H54 (cell line): ENCODE measurements around the gene ITGA4.

Experiments used
- DNase-seq: peaks from one replicate; pipeline ENCODE4 v3.0.0; 2011; ENCODE audit warnings: low spot score, mixed read lengths; ENCODE audit not compliant: insufficient read length
- FAIRE-seq: peaks from 3 replicates; lab custom pipeline; 2011; peaks lifted over from hg19 to GRCh38; lab: Jason Lieb, UNC
- POLR2A ChIP-seq: IDR thresholded peaks from 2 replicates; pipeline ENCODE4 v1.6.1; 2011; ENCODE audit warnings: low read depth, mild to moderate bottlenecking, low read length

The ITGA4 gene

DNA sequence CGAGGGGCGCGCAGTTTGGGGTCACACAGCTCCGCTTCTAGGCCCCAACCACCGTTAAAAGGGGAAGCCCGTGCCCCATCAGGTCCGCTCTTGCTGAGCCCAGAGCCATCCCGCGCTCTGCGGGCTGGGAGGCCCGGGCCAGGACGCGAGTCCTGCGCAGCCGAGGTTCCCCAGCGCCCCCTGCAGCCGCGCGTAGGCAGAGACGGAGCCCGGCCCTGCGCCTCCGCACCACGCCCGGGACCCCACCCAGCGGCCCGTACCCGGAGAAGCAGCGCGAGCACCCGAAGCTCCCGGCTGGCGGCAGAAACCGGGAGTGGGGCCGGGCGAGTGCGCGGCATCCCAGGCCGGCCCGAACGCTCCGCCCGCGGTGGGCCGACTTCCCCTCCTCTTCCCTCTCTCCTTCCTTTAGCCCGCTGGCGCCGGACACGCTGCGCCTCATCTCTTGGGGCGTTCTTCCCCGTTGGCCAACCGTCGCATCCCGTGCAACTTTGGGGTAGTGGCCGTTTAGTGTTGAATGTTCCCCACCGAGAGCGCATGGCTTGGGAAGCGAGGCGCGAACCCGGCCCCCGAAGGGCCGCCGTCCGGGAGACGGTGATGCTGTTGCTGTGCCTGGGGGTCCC lies at the start of gene ITGA4:
Gene ITGA4 (plus strand): TSS at position 266 of the 620 bp plus-strand sequence. CDS start 269 bp downstream, at position 535.
- DNase-seq (peak; percentile 64), FAIRE-seq (no peak)
- peak; percentile 39; the same call in 1 of the 2 replicates for TF ChIP-seq POLR2A

DNA sequence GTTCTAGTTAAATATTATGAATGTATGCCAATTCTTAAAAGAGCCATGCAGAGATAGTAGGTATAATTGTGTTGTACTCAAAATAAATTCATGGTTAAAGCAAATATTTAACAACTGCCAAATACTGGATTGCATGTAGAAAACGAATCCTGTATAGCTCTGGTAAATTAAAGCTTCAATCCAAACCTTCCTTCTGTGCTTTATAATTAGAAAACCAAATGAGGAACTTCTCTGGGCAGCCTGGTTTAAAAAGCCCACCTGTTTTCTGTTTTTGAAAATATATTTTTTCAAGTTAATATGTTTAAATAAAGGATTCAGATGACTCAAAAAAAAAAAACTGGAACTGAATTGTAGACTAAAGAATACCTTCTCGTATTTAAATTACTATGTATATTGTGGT lies 48.3 kb upstream of the ITGA4 start:
- FAIRE-seq = no peak
- no peak for TF ChIP-seq POLR2A
- DNase-seq = no peak

DNA sequence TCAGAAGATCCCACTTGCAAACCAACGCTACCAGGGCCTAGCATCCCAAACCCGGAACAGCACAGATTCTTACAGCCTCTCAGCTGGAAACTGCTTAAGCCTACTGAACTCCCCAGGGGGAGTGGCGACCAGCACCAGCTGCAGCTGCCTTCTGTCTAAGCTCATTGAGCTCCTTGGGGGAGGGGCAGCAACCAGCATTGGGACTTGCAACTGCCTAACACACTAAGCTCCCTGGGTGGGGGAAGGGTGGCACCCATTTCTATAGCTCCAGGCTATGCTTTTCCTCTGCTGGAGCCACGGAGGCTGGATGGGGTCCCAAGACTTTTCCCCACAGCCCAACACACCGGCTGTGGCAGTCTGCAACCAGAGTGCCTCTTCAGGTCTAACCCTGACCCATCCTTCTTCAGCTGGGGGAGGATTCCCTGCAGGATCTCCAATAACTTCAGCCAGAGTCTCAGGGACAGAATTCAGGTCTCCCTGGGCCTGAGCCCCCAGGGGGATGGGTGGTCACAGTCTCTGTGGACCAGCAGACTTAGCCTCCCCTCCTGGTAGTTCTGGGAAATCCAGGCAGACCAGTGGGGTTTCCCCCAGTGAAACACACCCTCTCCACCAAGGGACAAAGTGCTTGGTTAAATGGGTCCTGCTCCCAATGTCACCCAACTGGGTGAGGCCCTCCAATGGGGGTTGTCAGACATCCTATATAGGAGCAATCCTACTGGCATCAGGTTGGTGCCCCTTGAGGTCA lies 45.9 kb upstream of the ITGA4 start:
- DNase-seq (no peak), FAIRE-seq (no peak)
- no peak for TF ChIP-seq POLR2A

DNA sequence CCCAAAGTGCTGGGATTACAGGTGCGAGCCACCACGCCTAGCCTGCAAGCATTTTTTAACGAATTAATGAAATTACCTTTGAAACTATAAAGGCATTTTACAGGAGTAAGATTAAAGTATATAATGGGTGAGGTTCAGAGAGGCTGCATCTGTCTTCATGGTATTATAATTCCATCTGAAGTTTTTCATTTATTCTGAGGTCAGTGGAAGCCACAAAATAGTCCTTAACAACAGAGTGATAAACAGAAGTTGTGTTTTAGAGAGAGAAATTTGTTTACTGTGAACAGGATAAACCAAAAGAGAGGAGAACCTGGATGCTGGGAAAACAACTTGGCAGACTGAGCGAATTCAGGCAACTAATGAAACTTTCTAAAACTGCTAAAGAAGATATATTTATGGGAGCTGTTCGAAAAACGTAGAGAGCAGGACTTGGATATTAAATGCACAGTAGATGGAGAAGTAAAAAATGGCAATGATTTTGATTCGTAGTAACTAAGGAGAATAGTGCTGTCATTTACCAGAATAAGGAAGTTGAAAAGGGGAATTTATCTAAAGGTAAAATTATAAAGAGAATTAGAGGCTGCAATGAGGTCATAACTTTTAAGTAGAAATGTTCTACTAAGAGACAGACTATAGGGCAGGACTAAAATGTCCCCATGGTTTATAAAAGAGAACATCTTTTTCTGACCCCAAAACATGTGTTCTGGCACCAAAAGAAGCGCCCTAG lies 37.9 kb upstream of the ITGA4 start:
- FAIRE-seq (no peak), DNase-seq (no peak)
- no peak for TF ChIP-seq POLR2A

DNA sequence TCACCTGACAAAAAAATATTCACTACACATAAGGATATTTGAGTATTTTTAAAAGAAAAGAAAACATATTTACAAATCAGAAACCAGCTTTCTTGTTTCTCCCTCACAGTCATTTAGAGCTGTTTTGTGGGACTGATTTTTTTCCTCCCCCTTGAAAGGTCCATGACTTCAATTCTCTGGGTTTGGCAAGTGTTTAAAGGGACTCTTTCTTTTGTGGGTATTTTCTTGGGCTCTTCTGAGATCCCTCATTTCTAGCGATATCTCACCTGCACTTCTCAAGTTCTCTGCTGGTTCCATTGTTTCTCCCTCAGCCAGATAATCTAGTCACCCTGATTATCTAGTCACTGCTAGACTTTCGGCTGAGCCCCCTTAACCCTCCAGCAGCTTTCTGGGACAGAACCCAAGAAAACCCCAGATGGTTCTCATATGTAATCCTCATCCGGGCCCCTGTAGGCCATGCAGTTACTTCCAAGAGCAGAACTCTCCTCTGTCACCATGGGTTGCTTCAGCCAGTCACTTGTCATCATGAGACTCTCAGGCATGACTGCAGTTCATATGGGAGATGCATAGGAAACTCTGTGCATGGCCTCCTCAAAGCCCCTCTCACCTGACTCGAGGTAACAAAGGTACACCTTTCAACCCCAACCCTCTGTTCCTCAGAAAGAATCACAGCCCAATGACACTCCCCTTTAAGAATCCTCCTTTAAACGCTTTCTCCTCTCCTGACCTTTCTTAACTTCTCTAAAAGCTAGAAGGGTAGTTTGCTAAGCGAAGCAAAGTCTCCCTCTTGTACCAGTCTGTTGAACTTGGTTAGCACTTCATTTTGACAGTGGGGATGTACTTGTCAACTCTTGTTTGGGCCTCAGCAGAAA lies 36.7 kb upstream of the ITGA4 start:
- TF ChIP-seq POLR2A = no peak
- FAIRE-seq (no peak), DNase-seq (no peak)

DNA sequence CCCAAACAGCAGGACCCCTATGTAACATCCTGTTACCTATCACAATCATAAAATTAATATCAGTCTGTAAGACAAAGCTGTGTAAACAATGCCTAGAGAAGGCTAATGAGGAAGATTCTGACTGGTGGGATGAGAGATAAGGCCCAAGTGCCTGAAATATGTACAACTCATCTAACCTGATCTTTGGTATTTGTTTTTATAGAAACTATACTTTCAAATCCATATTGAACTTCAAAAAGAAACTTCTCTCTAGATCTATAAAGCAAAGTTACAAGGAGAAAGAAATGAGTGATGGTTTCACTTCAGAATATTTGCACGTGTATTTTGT lies 36.1 kb upstream of the ITGA4 start:
- FAIRE-seq (peak; percentile 43), DNase-seq (no peak)
- no peak for TF ChIP-seq POLR2A

DNA sequence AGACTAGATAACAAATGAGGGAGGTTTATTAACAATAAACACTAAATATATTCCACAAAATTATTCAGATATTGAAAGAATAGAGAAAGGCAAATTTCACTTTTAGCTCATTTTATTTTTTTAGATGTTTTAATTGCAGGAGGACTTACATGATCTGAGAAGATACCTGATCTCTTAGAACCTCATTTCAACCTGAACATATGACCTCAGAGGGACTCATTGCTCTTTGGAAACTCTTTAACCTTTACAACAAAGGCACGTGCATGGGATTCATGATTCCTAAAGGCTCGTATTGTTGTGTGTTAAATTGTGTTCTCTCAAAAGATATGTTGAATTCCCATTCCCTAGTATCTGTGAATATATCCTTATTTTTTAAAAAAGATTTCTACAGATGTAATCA lies 35.7 kb upstream of the ITGA4 start:
- no peak for TF ChIP-seq POLR2A
- no peak for DNase-seq
- FAIRE-seq = no peak

DNA sequence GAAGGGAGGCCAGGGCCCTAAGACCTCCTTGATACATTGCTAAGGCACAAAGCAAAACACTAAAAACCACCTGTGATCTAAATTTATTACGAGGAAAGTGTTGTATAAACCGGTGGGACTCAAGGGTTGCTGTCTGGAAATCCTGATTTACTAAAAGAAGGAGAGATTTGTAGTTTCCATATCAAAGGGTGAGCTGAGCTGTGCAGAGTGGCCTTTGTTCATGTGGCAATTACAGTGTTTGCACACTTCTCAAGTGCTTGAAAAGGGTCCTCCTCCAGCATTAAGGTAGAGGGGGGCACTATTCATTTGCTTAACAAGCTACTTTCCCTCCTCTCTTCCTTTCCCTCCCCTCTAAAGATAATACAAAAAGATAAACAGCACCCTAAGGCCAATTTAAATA lies 30.5 kb upstream of the ITGA4 start:
- DNase-seq = no peak
- FAIRE-seq = no peak
- no peak for TF ChIP-seq POLR2A

DNA sequence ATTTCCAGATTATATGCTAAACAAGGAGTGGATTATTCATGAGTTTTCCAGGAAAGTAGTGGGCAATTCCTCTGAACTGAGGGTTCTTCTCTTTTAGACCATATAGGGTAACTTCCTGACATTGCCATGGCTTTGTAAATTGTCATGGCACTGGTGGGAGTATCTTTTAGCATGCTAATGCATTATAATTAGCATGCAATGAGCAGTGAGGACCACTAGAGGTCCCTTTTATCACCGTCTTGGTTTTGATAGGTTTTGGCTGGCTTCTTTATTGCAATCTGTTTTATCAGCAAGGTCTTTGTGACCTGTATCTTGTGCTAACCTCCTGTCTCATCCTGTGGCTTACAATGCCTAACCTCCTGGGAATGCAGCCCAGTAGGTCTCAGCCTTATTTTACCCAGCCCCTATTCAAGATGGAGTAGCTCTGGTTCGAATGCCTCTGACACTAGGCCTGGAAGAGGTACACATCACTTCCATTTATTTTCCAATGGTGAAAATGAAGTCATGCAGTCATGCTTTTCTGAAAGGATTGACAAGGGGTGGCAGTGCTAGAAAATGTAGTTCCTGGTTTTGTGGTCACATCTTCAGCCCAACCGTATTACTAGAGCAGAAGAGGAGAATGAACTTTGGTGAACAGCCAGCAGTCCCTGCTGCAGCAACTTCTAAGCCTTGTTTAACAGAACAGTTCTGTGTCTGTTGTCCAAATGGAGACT lies 26.6 kb upstream of the ITGA4 start:
- FAIRE-seq (no peak), DNase-seq (no peak)
- TF ChIP-seq POLR2A = no peak

DNA sequence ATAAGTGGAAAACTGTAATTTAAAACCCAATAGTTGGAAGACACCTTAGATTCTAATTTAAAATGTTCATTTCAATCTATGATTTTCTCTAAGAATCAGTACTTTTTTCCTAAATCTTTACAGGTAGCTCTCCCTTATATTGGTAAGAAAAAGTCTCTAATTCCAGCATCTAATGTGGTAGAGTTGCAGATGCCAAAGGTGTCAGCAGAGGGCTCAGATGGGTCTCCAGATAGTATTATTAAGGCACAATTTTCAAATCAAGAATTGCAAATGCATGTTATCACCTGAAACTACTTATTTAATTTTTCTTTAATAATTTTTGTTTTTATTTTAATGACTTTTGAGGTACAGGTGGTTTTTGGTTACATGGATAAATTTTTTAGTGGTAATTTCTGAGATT lies 25.5 kb upstream of the ITGA4 start:
- DNase-seq = no peak
- TF ChIP-seq POLR2A = no peak
- no peak for FAIRE-seq

DNA sequence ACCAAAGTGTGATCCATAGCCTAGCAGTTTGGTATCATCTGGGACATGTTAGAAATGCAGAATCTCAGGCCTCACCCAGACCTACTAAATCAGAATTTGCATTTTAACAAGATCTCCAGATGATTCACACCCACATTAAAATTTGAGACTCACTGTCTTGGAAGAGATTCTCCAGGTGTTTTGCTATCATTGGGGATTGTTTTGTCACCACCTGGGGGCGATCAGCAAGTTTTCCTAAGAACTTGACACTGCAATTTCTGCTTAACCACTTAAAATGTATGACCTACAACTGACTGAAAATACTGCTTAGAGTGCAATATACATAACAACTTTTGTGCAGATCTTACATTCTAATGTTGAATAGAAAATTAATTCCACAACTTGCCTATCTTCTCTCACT lies 18.9 kb upstream of the ITGA4 start:
- FAIRE-seq = no peak
- no peak for TF ChIP-seq POLR2A
- DNase-seq = no peak

DNA sequence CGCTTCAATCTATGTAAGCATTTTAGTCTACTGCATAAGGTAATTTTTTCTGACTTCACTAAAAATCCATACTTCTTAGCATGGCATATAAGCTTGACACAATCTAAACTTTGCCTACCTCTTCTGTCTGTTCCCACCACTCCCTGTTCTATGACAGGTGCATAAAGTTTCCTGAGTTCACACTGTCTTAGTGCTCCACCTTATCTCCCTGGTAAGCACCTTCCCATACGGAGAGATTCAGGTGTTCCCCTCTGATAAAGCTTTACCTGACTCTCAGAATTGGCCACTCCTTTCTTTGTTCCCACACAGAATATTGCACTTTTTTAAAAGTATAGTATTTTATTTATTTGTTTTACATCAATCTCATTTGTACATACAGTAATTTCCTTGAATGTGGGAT lies 16.8 kb upstream of the ITGA4 start:
- no peak for FAIRE-seq
- no peak for DNase-seq
- no peak for TF ChIP-seq POLR2A

DNA sequence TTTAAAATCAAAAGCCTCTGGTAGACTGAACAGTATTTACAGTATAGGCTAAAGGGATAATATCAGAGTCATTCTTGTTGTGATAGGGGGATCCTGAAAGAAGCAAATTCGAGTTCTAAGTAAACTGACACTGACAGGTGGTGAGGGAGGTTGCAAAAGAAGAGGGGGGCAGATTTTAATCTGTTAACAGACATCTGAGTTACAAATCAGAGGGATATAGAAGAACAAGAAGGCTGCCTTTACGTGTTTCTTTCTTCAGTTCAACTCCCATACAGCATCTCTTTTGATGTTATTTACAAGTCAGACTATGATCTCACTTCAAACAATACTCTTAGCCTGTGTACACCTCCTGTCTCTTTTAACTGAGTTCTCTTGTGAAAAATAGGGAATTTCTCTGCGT lies 16.3 kb upstream of the ITGA4 start:
- no peak for DNase-seq
- FAIRE-seq = no peak
- no peak for TF ChIP-seq POLR2A
